PFSK-1 (cell line): ENCODE measurements around the gene GHRHR.

Experiments used
- FOXP2 ChIP-seq: optimal IDR thresholded peaks from 2 replicates; pipeline ENCODE3; 2011; ENCODE audit warnings: borderline replicate concordance, control low read depth, inconsistent platforms; ENCODE audit not compliant: insufficient read depth; ENCODE audit errors: extremely low read length, extremely low read depth
- POLR2AphosphoS5 ChIP-seq: IDR thresholded peaks from 2 replicates; pipeline ENCODE4 v1.6.1; 2012; ENCODE audit warnings: low read depth, mild to moderate bottlenecking, control low read depth, low read length, moderate library complexity
- SIN3A ChIP-seq: IDR thresholded peaks from 2 replicates; pipeline ENCODE4 v1.6.1; 2012; ENCODE audit warnings: mild to moderate bottlenecking, low read length, moderate library complexity, borderline replicate concordance; ENCODE audit not compliant: insufficient read depth
- TAF1 ChIP-seq: IDR thresholded peaks from 2 replicates; pipeline ENCODE4 v1.6.1; 2012; ENCODE audit warnings: low read length, control low read depth, borderline replicate concordance; ENCODE audit not compliant: insufficient read depth
- TF ChIP-seq, protein P1 (sequence below), 2 experiments: IDR thresholded peaks; 2 replicates each; pipeline versions ENCODE4 v1.6.1 to v1.8.0; 2011 to 2012; ENCODE audit warnings: low read depth in 2 of 2, low read length in 2 of 2, control low read depth in 1 of 2, inconsistent platforms in 1 of 2, mild to moderate bottlenecking in 1 of 2, moderate library complexity in 1 of 2; ENCODE audit not compliant: insufficient read depth in 1 of 2

Gene GHRHR

DNA sequence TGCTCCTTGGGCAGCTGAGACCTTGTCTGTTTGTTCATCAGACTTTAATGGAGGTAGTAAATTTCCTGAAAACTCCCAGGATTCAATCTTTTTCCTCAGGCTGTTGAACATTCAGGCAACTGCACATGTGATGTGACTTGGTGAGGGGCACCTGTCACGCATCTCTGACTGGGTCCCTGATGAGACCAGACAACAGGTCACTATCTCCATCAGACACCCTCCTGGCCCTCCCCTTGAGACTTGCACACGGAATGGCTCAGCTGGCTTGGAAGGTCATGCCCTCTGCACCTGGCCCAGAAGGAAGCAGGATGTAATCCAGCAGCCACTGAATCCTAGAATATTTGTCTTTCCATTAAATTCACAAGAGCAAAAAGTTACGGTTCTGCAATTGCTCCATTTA, 36.2 kb upstream of the GHRHR start:
- TF ChIP-seq SIN3A = no peak
- TF ChIP-seq, protein P1, sequence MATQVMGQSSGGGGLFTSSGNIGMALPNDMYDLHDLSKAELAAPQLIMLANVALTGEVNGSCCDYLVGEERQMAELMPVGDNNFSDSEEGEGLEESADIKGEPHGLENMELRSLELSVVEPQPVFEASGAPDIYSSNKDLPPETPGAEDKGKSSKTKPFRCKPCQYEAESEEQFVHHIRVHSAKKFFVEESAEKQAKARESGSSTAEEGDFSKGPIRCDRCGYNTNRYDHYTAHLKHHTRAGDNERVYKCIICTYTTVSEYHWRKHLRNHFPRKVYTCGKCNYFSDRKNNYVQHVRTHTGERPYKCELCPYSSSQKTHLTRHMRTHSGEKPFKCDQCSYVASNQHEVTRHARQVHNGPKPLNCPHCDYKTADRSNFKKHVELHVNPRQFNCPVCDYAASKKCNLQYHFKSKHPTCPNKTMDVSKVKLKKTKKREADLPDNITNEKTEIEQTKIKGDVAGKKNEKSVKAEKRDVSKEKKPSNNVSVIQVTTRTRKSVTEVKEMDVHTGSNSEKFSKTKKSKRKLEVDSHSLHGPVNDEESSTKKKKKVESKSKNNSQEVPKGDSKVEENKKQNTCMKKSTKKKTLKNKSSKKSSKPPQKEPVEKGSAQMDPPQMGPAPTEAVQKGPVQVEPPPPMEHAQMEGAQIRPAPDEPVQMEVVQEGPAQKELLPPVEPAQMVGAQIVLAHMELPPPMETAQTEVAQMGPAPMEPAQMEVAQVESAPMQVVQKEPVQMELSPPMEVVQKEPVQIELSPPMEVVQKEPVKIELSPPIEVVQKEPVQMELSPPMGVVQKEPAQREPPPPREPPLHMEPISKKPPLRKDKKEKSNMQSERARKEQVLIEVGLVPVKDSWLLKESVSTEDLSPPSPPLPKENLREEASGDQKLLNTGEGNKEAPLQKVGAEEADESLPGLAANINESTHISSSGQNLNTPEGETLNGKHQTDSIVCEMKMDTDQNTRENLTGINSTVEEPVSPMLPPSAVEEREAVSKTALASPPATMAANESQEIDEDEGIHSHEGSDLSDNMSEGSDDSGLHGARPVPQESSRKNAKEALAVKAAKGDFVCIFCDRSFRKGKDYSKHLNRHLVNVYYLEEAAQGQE (IDR thresholded peaks at IDR 0.05; ENCODE audit: insufficient read depth in 1 of 2, low read depth in 2 of 2, low read length in 2 of 2) = no peak
- TF ChIP-seq POLR2AphosphoS5 = no peak
- TF ChIP-seq FOXP2 = no peak
- no peak for TF ChIP-seq TAF1

DNA sequence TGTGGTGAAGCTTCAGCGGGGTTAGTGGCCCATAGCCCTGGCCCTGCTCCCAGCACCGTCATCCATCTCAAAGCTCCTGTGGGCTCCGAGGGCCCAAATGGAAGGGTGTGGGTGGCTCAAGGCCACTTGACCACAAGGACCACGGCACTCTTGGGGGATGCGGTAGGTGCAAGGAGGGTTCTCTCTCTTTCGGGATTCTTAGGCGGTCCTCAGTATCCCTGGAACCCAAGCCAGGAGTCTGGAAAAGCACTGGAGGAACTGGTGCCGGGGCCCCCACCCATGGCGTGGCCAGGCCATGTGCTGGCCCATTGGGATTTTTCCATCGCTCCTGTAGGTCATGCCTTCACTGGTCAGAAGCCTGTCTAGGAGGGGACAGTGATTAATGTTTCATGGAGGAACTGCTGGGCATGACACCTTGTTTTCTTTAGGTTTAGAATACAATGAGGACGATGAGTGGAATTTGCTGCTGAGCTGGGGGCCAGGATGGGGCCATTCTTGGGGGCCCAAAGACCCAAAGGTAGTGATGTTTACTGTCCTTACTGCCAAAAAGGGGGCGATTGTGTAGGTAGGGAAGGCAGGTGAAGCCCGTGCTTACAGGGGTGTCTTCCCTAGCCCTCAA, 35.4 kb upstream of the GHRHR start:
- no peak for TF ChIP-seq SIN3A
- TF ChIP-seq, protein P1 (IDR thresholded peaks at IDR 0.05; ENCODE audit: insufficient read depth in 1 of 2, low read depth in 2 of 2, low read length in 2 of 2) = no peak
- TF ChIP-seq FOXP2 = no peak
- TF ChIP-seq POLR2AphosphoS5 = no peak
- TF ChIP-seq TAF1 = no peak

DNA sequence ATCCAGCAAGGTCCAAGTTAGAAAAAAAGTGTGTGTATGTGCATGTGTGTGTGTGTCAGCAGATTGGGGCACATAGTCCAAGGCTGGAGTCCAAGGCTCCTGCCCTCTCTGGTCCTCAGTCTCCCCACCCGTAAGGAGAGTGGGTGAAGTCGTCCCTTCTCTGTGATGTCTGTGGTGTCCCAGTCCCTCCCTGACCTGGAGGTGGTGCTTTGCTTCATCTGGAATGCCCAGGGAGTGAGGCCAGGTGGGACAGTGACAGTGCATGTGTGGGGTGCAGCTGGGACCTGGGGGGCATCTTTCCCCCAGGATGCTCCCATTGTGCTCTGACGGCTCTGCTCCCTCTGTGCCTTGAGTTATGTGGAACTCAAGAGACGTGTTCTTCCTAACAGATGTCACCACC, 34.1 kb upstream of the GHRHR start:
- no peak for TF ChIP-seq FOXP2
- TF ChIP-seq TAF1 = no peak
- no peak for TF ChIP-seq POLR2AphosphoS5
- TF ChIP-seq SIN3A = no peak
- TF ChIP-seq, protein P1 (IDR thresholded peaks at IDR 0.05; ENCODE audit: insufficient read depth in 1 of 2, low read depth in 2 of 2, low read length in 2 of 2) = no peak

DNA sequence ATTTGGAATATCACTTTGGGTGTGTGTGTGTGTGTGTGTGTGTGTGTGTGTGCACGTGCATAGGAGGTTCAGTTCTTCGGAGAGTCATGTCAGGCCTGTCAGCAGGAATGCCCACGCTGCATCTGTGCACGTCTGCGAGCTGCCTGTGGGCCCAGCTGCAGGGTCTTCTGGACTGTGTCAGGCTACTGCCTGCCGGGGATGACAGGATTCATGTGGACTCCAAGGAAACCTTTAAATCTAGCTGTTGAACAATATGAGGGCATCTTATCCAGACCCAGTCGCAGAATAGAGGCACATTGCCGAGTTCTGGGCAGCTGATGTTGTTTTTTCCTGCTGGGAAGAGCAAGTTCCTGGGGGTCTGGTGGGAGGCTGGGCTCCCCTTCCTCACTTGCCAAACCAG, 33.1 kb upstream of the GHRHR start:
- TF ChIP-seq POLR2AphosphoS5 (no peak), FOXP2 (no peak), SIN3A (no peak), TAF1 (no peak)
- TF ChIP-seq, protein P1 (IDR thresholded peaks at IDR 0.05; ENCODE audit: insufficient read depth in 1 of 2, low read depth in 2 of 2, low read length in 2 of 2) = no peak
